Suprapubic skin (tissue), 4 donors: ENCODE results near the gene ARMH1.

Experiments used
- EP300 ChIP-seq: sonication (generic); formaldehyde crosslinking; IDR thresholded peaks from one replicate; pipeline ENCODE4 v1.6.1; 2017; ENCODE audit warnings: antibody characterized with exemption
- POLR2A ChIP-seq, 2 donors: fragments of 450-650 bp; IDR thresholded peaks; one replicate each; pipeline ENCODE4 v1.6.1; 2017; ENCODE audit warnings: antibody characterized with exemption in 2 of 2, mild to moderate bottlenecking in 2 of 2, moderate library complexity in 2 of 2
- POLR2AphosphoS5 ChIP-seq, 3 donors: sonication (generic); formaldehyde crosslinking; IDR thresholded peaks; one replicate each; pipeline ENCODE4 v1.6.1; 2017; ENCODE audit warnings: antibody characterized with exemption in 3 of 3
- TF ChIP-seq, protein P1 (sequence below), 2 donors: fragments of 200-600 bp in 1 of 2; fragments of 450-650 bp in 1 of 2; sonication (generic) in 1 of 2; IDR thresholded peaks; one replicate each; pipeline ENCODE4 v1.5.1; 2016 to 2019; ENCODE audit warnings: antibody characterized with exemption in 2 of 2, mild to moderate bottlenecking in 1 of 2, moderate library complexity in 1 of 2

DNA sequence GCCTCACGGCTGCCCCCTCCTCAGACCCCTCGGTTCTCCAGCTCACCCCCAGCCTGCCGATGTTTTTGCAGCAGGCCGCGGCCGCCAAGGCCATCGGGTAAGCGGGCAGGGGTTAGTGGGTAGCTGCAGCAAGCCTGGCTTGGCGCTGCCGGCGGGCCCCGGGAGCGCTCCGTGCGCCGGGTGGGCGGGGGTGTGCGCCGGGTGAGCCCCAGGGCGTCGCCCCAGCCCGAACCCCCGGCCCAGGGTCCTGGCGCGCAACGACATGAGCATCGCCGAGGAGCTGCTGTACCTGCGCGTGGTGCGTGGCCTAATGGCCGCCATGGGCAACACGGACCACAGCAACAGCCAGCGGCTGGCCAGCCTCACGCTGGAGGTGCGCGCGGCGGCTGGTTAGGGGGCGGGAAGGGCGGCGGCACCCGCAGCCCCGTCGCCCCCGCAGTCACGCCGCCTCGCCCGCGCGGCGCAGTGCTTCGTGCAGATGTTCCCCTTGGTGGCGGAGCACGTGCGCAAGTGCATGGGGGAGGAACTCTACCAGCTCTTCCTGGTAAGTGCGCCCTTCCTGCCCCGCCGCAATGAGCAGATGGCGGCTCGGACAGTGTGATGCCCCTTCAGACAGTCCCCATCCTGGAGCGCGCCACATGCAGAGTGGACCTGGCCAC lies 49.9 kb downstream of the ARMH1 start:
- TF ChIP-seq, protein P1, sequence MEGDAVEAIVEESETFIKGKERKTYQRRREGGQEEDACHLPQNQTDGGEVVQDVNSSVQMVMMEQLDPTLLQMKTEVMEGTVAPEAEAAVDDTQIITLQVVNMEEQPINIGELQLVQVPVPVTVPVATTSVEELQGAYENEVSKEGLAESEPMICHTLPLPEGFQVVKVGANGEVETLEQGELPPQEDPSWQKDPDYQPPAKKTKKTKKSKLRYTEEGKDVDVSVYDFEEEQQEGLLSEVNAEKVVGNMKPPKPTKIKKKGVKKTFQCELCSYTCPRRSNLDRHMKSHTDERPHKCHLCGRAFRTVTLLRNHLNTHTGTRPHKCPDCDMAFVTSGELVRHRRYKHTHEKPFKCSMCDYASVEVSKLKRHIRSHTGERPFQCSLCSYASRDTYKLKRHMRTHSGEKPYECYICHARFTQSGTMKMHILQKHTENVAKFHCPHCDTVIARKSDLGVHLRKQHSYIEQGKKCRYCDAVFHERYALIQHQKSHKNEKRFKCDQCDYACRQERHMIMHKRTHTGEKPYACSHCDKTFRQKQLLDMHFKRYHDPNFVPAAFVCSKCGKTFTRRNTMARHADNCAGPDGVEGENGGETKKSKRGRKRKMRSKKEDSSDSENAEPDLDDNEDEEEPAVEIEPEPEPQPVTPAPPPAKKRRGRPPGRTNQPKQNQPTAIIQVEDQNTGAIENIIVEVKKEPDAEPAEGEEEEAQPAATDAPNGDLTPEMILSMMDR (IDR thresholded peaks at IDR 0.05), result no peak
- TF ChIP-seq POLR2A (IDR thresholded peaks at IDR 0.05) (no peak), POLR2AphosphoS5 (IDR thresholded peaks at IDR 0.05) (no peak), EP300 (no peak)
